ENCODE measurements around the gene COL4A6.

Gene COL4A6

DNA sequence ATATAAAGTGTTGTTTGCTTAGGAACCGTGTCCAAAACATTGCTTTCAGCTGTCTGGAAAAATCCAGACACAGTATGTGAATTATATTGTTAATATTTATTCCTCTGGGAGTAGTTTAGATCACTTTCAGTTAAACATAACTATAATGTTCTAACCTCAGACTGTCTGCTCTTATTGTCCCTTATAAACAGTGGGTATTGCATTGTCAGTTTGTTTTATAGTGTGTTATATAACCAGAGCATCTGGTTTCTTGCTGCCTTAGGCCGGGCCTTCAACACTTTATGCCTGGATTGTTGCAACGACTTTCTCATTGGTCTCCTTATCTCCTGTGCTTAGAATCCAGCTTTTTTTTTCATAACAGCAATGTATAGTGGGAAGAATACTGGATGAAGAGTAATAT lies 320.2 kb downstream of the COL4A6 start:
- FAIRE-seq, result no peak
- no peak for DNase-seq (ENCODE audit: insufficient read length, low spot score)

DNA sequence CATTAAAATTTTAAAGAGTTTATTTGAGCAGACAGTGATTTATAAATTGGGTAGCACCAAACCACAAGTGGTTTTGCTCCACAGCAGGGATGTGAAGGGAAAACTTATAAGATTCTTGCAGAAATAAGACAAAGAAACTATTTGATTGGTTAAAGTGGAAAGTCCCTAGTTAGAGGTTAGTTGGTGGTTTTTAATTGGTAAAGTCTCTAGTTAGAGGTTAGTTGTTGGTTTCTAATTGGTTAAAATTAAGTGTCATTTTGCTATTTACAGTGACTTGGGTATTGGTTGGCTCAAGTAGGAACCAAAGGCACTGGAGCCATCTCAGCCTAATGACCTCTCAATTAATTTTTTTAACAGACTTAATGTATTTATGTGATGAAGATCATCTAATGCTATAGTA lies 323.7 kb downstream of the COL4A6 start:
- DNase-seq (ENCODE audit: insufficient read length, low spot score) (no peak), FAIRE-seq (no peak)
